GM19372 (cell line): ENCODE data around the gene ZNF592.
"Not testable (repeated sequence)": the region's sequence is repeated elsewhere in the genome, so short reads cannot be mapped to it uniquely, and the experiment has no call there.

ENCODE experiments used
- ATAC-seq: cut with Tn5 transposase; IDR thresholded peaks from one replicate; pipeline ENCODE4 v1.9.1; 2021; ENCODE audit warnings: mild to moderate bottlenecking, low read depth, moderate library complexity; ENCODE audit not compliant: unreplicated experiment

Gene ZNF592

DNA sequence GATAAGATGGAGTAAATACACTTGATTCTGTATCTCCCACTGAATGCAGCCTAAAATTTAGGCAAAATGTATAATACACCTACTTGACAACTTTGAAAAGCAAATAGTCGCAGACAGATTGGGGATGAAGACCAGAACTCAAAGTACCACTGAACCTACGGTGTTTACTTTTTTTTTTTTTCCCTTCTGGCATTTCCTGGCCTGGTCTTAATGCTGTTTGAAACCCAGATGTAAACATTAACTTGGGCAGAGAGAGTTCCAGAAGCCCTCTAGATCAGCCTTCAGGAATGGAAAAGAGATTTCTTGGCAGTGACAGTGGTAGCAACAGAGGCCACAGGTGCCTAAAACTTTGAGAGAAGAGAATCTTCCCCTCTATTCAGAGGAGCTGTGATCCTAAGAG, 96.6 kb downstream of the ZNF592 start:
- ATAC-seq, result no peak

DNA sequence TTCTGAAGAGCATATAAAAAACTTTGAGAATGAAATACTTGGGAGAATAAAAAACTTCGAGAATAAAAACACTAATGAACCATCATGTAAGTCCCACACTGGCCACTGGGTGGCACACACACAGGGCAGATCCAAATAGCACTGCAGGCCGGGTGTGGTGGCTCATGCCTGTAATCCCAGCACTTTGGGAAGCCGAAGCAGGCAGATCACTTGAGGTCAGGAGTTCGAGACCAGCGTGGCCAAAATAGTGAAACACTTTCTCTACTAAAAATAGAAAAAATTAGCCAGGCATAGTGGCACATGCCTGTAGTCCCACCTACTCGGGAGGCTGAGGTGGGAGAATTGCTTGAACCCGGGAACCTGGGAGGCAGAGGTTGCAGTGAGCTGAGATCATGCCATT, 97.2 kb downstream of the ZNF592 start:
- not testable (repeated sequence) for ATAC-seq

DNA sequence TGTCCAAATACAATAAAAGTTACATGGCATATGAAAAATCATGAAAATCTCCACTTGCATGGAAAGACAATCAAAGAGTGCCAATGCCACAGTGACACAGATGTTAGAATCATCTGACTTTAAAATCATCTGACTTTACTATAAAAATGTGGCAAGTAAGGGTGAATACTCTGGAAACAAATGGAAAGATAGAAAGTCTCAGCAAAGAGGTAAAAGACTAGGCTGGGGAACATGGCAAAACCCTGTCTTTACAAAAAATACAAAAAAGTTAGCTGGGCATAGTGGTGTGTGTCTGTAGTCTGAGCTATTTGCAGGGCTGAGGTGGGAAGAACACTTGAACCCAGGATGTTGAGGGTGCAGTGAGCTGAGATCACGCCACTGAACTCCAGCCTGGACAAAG, 97.9 kb downstream of the ZNF592 start:
- no peak for ATAC-seq

DNA sequence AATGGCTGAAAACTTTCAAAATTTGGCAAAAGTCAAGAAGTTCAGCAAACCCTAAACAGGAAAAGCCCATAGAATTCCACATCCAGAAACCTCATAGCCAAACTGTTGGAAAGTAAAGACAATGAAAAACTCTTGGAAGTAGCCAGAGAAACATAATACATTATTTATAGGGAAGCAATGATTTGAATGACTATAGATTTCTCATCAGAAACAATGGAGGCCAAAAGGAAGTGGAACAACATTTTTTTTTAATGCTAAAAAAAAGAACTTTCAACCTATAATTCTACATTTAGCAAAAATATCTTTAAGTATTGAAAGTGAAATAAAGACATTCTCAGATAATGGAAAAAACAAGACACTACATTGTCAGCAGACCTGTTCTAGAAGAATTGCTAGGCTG, 99.0 kb downstream of the ZNF592 start:
- no peak for ATAC-seq

DNA sequence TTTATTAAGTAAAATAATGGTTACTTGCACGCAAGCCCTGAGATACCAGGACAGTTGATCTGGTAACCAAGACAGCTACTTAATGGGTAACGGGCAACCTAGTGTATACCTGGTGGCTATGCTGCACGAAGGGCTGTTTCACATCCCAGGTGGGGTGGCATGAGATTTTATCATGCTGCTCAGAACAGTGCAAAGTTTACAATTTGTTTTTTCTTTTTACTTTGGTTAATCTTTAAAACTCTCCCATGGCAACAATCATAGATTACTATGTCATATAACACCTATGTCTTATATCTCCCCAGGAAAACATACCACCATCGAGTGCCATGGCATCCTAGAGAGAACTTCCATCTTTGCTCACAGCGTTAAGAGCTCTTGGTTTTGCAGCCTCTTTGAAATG, 103.8 kb downstream of the ZNF592 start:
- no peak for ATAC-seq

DNA sequence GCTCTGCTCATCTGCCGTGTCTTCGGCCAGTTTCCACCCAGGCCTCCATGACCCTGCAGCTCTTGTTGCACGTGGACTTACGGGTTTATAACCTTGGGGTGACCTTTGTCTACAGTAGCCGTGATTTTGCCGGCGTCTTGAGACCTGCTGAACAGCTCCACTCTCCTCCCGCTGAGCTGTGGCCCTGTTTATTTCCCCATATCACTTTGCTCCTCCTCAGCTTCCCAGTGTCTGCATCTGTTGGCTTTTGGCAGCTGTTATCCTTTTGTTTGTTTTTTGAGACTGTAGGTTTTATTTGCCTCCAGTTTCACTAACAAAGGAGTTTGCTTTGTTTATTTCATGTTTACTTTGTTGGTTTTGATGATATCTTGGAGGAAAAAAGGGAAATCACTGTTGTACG, 106.7 kb downstream of the ZNF592 start:
- no peak for ATAC-seq

DNA sequence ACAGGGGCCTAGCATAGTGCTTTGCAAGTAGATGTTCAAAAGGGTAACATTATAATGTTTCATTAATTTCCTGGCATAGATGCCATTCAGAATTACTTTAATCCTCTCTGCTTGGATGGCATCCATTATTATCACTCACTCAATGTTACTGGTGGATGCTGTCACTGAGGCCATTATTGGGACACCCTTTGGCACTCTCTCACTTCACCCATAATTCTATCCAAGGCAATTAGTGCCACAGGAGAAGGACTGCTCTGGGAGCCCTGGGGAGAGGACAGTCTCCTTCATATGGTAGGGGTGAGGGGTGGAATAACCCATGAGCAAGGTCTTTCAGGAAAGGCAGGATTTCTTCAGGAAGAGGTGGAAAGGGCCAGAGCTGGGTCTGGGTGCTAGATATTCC, 107.4 kb downstream of the ZNF592 start:
- no peak for ATAC-seq
